Hepatocyte (in vitro differentiated cells): ENCODE results near the gene PPP6R2.

Source experiments
- EZH2 ChIP-seq: fragments of 200-600 bp; sonication (generic); IDR thresholded peaks from 2 replicates; pipeline ENCODE4 v1.6.1; 2016; ENCODE audit warnings: antibody characterized with exemption, mild to moderate bottlenecking, borderline replicate concordance
- TF ChIP-seq, protein P1 (sequence below): fragments of 200-600 bp; sonication (generic); IDR thresholded peaks from 2 replicates; pipeline ENCODE4 v1.5.1; 2016; ENCODE audit warnings: antibody characterized with exemption, mild to moderate bottlenecking; ENCODE audit not compliant: poor library complexity

DNA sequence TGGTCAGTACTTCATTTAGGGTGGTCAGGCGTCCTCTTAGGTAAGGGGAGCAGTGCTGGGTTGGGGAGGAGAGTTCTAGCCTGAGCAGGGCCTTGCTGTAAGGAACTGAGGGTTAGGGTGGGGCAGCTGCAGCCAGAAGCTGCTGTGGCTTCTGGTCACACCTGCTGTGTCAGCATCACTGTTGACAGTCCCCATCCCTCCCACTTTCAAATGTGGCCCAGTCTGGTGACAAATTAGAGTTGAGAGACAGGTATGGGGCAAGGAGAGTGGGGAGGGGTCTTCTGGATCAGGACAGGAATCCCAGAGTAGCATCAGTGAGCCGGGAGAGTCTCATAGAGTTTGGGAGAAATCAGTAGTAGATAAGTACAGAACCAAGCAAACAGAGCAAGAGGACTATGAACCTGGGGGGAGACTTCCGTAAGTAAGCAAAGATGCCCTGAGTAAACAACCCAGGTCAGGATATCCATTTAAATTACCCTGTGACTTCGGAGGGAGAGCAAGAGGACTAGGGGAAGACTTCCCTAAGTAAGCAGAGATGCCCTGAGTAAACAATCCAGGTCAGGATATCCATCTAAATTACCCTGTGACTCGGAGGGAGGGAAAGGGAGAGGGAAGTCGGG lies 53.7 kb downstream of the PPP6R2 start:
- no peak for TF ChIP-seq EZH2
- TF ChIP-seq, protein P1, sequence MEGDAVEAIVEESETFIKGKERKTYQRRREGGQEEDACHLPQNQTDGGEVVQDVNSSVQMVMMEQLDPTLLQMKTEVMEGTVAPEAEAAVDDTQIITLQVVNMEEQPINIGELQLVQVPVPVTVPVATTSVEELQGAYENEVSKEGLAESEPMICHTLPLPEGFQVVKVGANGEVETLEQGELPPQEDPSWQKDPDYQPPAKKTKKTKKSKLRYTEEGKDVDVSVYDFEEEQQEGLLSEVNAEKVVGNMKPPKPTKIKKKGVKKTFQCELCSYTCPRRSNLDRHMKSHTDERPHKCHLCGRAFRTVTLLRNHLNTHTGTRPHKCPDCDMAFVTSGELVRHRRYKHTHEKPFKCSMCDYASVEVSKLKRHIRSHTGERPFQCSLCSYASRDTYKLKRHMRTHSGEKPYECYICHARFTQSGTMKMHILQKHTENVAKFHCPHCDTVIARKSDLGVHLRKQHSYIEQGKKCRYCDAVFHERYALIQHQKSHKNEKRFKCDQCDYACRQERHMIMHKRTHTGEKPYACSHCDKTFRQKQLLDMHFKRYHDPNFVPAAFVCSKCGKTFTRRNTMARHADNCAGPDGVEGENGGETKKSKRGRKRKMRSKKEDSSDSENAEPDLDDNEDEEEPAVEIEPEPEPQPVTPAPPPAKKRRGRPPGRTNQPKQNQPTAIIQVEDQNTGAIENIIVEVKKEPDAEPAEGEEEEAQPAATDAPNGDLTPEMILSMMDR = no peak
